SK-N-SH treated with all-trans-retinoic acid at 6 μM for 48 hours (cell line): Measurements from ENCODE around the gene DENND1A.

ENCODE experiments used
- ARNTL ChIP-seq: fragments of 450-650 bp; formaldehyde crosslinking; IDR thresholded peaks from 2 replicates; pipeline ENCODE4 v1.5.0; 2020; ENCODE audit warnings: low read depth, mild to moderate bottlenecking, moderate library complexity, borderline replicate concordance
- BACH2 ChIP-seq: fragments of 250-450 bp; sonication (Bioruptor Pico); IDR thresholded peaks from 2 replicates; pipeline ENCODE4 v1.9.0; 2021; ENCODE audit warnings: mild to moderate bottlenecking, borderline replicate concordance
- CREB5 ChIP-seq: fragments of 250-450 bp; sonication (Bioruptor Pico); IDR thresholded peaks from 2 replicates; pipeline ENCODE4 v1.5.1; 2020; ENCODE audit warnings: low read depth, mild to moderate bottlenecking, moderate library complexity
- CSDC2 ChIP-seq: fragments of 250-450 bp; sonication (Bioruptor Pico); IDR thresholded peaks from 2 replicates; pipeline ENCODE4 v1.5.0; 2020; ENCODE audit warnings: mild to moderate bottlenecking, moderate library complexity
- GLIS3 ChIP-seq: fragments of 250-450 bp; sonication (Bioruptor Pico); IDR thresholded peaks from 2 replicates; pipeline ENCODE4 v1.5.0; 2020; ENCODE audit warnings: mild to moderate bottlenecking, moderate library complexity
- OSR1 ChIP-seq: fragments of 250-450 bp; sonication (Bioruptor Pico); IDR thresholded peaks from 2 replicates; pipeline ENCODE4 v1.8.0; 2022; ENCODE audit warnings: moderate library complexity, mild to moderate bottlenecking, inconsistent platforms
- PATZ1 ChIP-seq: fragments of 250-450 bp; sonication (Bioruptor Pico); IDR thresholded peaks from 2 replicates; pipeline ENCODE4 v1.8.0; 2020; ENCODE audit warnings: mild to moderate bottlenecking, moderate library complexity, borderline replicate concordance
- POU6F1 ChIP-seq: fragments of 250-450 bp; sonication (Bioruptor Pico); IDR thresholded peaks from 2 replicates; pipeline ENCODE4 v1.8.0; 2021; ENCODE audit warnings: low read depth, mild to moderate bottlenecking, moderate library complexity, borderline replicate concordance
- RARB ChIP-seq: fragments of 250-450 bp; sonication (Bioruptor Pico); IDR thresholded peaks from 2 replicates; pipeline ENCODE4 v1.8.0; 2021; ENCODE audit warnings: mild to moderate bottlenecking, moderate library complexity
- SNAI2 ChIP-seq: fragments of 250-450 bp; sonication (Bioruptor Pico); IDR thresholded peaks from 2 replicates; pipeline ENCODE4 v1.5.0; 2020; ENCODE audit warnings: mild to moderate bottlenecking, moderate library complexity
- ZC3H10 ChIP-seq: fragments of 250-450 bp; sonication (Bioruptor Pico); IDR thresholded peaks from 2 replicates; pipeline ENCODE4 v1.5.1; 2021; ENCODE audit warnings: mild to moderate bottlenecking, moderate library complexity
- ZFP3 ChIP-seq: fragments of 250-450 bp; sonication (Bioruptor Pico); IDR thresholded peaks from 2 replicates; pipeline ENCODE4 v1.5.0; 2020; ENCODE audit warnings: mild to moderate bottlenecking, moderate library complexity
- ZFP30 ChIP-seq: fragments of 450-650 bp; formaldehyde crosslinking; IDR thresholded peaks from 2 replicates; pipeline ENCODE4 v1.5.0; 2022; ENCODE audit warnings: mild to moderate bottlenecking, moderate library complexity
- ZNF565 ChIP-seq: fragments of 450-650 bp; formaldehyde crosslinking; conservative IDR thresholded peaks from 2 replicates; pipeline ENCODE4 v1.5.0; 2020; ENCODE audit warnings: low read depth, mild to moderate bottlenecking, moderate library complexity

- TF ChIP-seq ARNTL (CRISPR knock-in tag), result no peak
- TF ChIP-seq ZFP3 (CRISPR knock-in tag), result no peak
- no peak for TF ChIP-seq RARB (CRISPR knock-in tag)
- TF ChIP-seq CREB5 (CRISPR knock-in tag), result no peak
- no peak for TF ChIP-seq ZFP30 (CRISPR knock-in tag)
- no peak for TF ChIP-seq ZC3H10 (CRISPR knock-in tag)
- TF ChIP-seq ZNF565 (CRISPR knock-in tag), result no peak
- TF ChIP-seq OSR1 (CRISPR knock-in tag), result no peak
- no peak for TF ChIP-seq BACH2 (CRISPR knock-in tag)
- no peak for TF ChIP-seq CSDC2 (CRISPR knock-in tag)
- TF ChIP-seq GLIS3 (CRISPR knock-in tag), result no peak
- no peak for TF ChIP-seq POU6F1
- TF ChIP-seq PATZ1 (CRISPR knock-in tag), result no peak
- TF ChIP-seq SNAI2, result no peak
Observed at GRCh38 chr9:123431581-123431980, 498.3 kb downstream of the DENND1A start.
